GM12878 (cell line): Measurements from ENCODE around the gene PPARD. TPM values are rescaled to one million over a fixed set of nuclear protein-coding genes. Genes with fewer than 3 reads are reported as not detected.

Source experiments
- ATAC-seq: fragments of 200-7000 bp; cut with Tn5 transposase; 3 replicates; pipeline ENCODE4 v1.9.1; 2020; ENCODE audit warnings: mild to moderate bottlenecking, moderate library complexity
- BruUV-seq: library from RNA; stranded (reverse); fragments of 400-500 nt; replicated peaks from 2 replicates; lab custom pipeline; 2021; lab: Mats Ljungman, UMichigan
- CTCF ChIA-PET: fragments of 300-600 bp; sonication (Branson Sonifier 250); formaldehyde crosslinking; extraction: SDS; loops from one replicate; lab custom pipeline; 2021; ENCODE audit warnings: inconsistent platforms; lab: Yijun Ruan, JAX
- POLR2A ChIA-PET: fragments of 350-600 bp; formaldehyde crosslinking; extraction: SDS; loops from one replicate; lab custom pipeline; 2021; ENCODE audit warnings: inconsistent platforms; lab: Charles Lee
- RAD21 ChIA-PET: fragments of 300-600 bp; sonication (Branson Sonifier 250); formaldehyde crosslinking; loops from one replicate; lab custom pipeline; 2023; ENCODE audit warnings: antibody characterized with exemption; ENCODE audit not compliant: unreplicated experiment; lab: Charles Lee
- SMC1A ChIA-PET: fragments of 300-600 bp; sonication (Branson Sonifier 250); formaldehyde crosslinking; loops from one replicate; lab custom pipeline; 2023; ENCODE audit not compliant: unreplicated experiment, uncharacterized antibody; lab: Charles Lee
- DNase-seq: peaks from one replicate; pipeline ENCODE4 v3.0.0-alpha.2; 2011; ENCODE audit warnings: low read depth, low spot score
- FAIRE-seq: peaks from 3 replicates; lab custom pipeline; 2011; peaks lifted over from hg19 to GRCh38; lab: Jason Lieb, UNC
- H2AFZ ChIP-seq: 2 replicates; pipeline ENCODE4 v1.6.0; 2011; ENCODE audit warnings: low read depth, low read length, control low read depth; ENCODE audit not compliant: control insufficient read depth
- H3K27ac ChIP-seq: 2 replicates; pipeline ENCODE4 v1.5.1; 2011; ENCODE audit warnings: control low read depth; ENCODE audit not compliant: control insufficient read depth, insufficient read depth
- H3K27me3 ChIP-seq, 2 experiments: replicated peaks in 1 of 2; 2 replicates each; pipeline versions ENCODE4 v1.6.0 to v1.6.1; 2011; ENCODE audit warnings: low read length in 1 of 2; ENCODE audit not compliant: control insufficient read depth in 2 of 2, insufficient read depth in 2 of 2
- H3K36me3 ChIP-seq, 2 experiments: 2 replicates each; pipeline ENCODE4 v1.5.1; 2011; ENCODE audit warnings: low read length in 1 of 2; ENCODE audit not compliant: control insufficient read depth in 2 of 2, insufficient read depth in 2 of 2
- H3K4me1 ChIP-seq: 2 replicates; pipeline ENCODE4 v1.6.1; 2011; ENCODE audit warnings: mild to moderate bottlenecking, low read length, moderate library complexity, mixed read lengths; ENCODE audit not compliant: control insufficient read depth, insufficient read depth
- H3K4me2 ChIP-seq: 2 replicates; pipeline ENCODE4 v1.6.0; 2011; ENCODE audit warnings: control low read depth; ENCODE audit not compliant: control insufficient read depth, insufficient read depth
- H3K4me3 ChIP-seq: fragments of 200-600 bp; sonication (generic); 2 replicates; pipeline ENCODE4 v1.5.1; 2016
- H3K79me2 ChIP-seq: 2 replicates; pipeline ENCODE4 v1.6.0; 2011; ENCODE audit warnings: low read length; ENCODE audit not compliant: control insufficient read depth, insufficient read depth
- H3K9ac ChIP-seq: 2 replicates; pipeline ENCODE4 v1.8.0; 2011; ENCODE audit warnings: low read length, control low read depth, mixed read lengths; ENCODE audit not compliant: control insufficient read depth, insufficient read depth
- H3K9me3 ChIP-seq: replicated peaks from 3 replicates; pipeline ENCODE4 v1.5.1; 2011; ENCODE audit warnings: mild to moderate bottlenecking, low read length; ENCODE audit not compliant: control insufficient read depth, insufficient read depth
- H4K20me1 ChIP-seq: 2 replicates; pipeline ENCODE4 v1.6.0; 2011; ENCODE audit not compliant: control insufficient read depth, insufficient read depth
- DPF2 ChIP-seq: fragments of 450-650 bp; IDR thresholded peaks from 2 replicates; pipeline ENCODE4 v1.6.1; 2017; ENCODE audit warnings: mild to moderate bottlenecking
- ETV6 ChIP-seq, 2 experiments: fragments of 450-650 bp in 1 of 2; IDR thresholded peaks in 1 of 2; conservative IDR thresholded peaks in 1 of 2; 2 replicates each; pipeline ENCODE4 v1.6.1; 2014; ENCODE audit warnings: antibody characterized with exemption in 1 of 2, borderline replicate concordance in 1 of 2, low read depth in 1 of 2, mild to moderate bottlenecking in 1 of 2, moderate library complexity in 1 of 2
- IKZF1 ChIP-seq: fragments of 450-650 bp; conservative IDR thresholded peaks from 2 replicates; pipeline ENCODE4 v1.6.1; 2017; ENCODE audit warnings: antibody characterized with exemption, mild to moderate bottlenecking
- IKZF2 ChIP-seq, 2 experiments: fragments of 450-650 bp; IDR thresholded peaks; 2 replicates each; pipeline ENCODE4 v1.6.1; 2017; ENCODE audit warnings: mild to moderate bottlenecking in 2 of 2, moderate library complexity in 2 of 2
- RELB ChIP-seq: fragments of 450-650 bp; IDR thresholded peaks from 2 replicates; pipeline ENCODE4 v1.6.1; 2017; ENCODE audit warnings: low read depth, mild to moderate bottlenecking, moderate library complexity
- RFX5 ChIP-seq: IDR thresholded peaks from 2 replicates; pipeline ENCODE4 v1.6.1; 2011; ENCODE audit warnings: low read depth, low read length, improper control_type of control experiment
- SMARCA5 ChIP-seq: fragments of 450-650 bp; IDR thresholded peaks from 2 replicates; pipeline ENCODE4 v1.6.1; 2017; ENCODE audit warnings: mild to moderate bottlenecking
- SPI1 ChIP-seq: IDR thresholded peaks from 2 replicates; pipeline ENCODE4 v1.6.1; 2011; ENCODE audit warnings: low read depth, mild to moderate bottlenecking, low read length, moderate library complexity, borderline replicate concordance; ENCODE audit not compliant: insufficient read depth
- SREBF2 ChIP-seq: IDR thresholded peaks from 2 replicates; pipeline ENCODE4 v1.6.1; 2012; ENCODE audit warnings: mild to moderate bottlenecking, low read length
- ZBED1 ChIP-seq: IDR thresholded peaks from 2 replicates; pipeline ENCODE4 v1.6.1; 2016; ENCODE audit warnings: borderline replicate concordance
- ZNF24 ChIP-seq: fragments of 450-650 bp; IDR thresholded peaks from 2 replicates; pipeline ENCODE4 v1.6.1; 2017; ENCODE audit warnings: antibody characterized with exemption, mild to moderate bottlenecking
- ZNF687 ChIP-seq: fragments of 450-650 bp; IDR thresholded peaks from 2 replicates; pipeline ENCODE4 v1.6.1; 2017; ENCODE audit warnings: mild to moderate bottlenecking, moderate library complexity
- WGBS: methylation state at CpG from one replicate; pipeline ENCODE4 v1.1.6; 2016; ENCODE audit warnings: low lambda C conversion rate; ENCODE audit not compliant: insufficient replicate concordance, insufficient coverage; ENCODE audit errors: missing lambda C conversion rate; 5-methylcytosine and 5-hydroxymethylcytosine counted together
- in situ Hi-C: fragments of 300-500 bp; cut with MboI; formaldehyde crosslinking; loops from 9 replicates; pipeline ENCODE4 v1.14.3; 2018; ENCODE audit warnings: mixed read lengths
- intact Hi-C: fragments of 100-400 bp; cut with micrococcal nuclease; formaldehyde crosslinking; loops from one replicate; pipeline ENCODE4 v1.14.2; 2022; ENCODE audit not compliant: unreplicated experiment
- polyA plus RNA-seq, 11 experiments: library from polyadenylated mRNA; depleted of rRNA in 4 of 11; unstranded in 6 of 11; stranded (reverse) in 5 of 11; fragments of >200 nt; fragmentation: Nextera tagmentation in 4 of 11; fragmentation: Illumina TruSeq in 1 of 11; extraction: Ambion mirVana in 4 of 11; extraction: Trizol in 1 of 11; gene quantifications; 1 replicate in 1 of 11; 2 replicates in 10 of 11; pipeline versions ENCODE4 v1.2.1 to v1.2.3, GENCODE V29; 2011 to 2016; ENCODE audit warnings: inconsistent platforms in 2 of 11, missing spikeins in 2 of 11, low read depth in 1 of 11
- total RNA-seq, 4 experiments: library from RNA; depleted of rRNA in 3 of 4; stranded (reverse); fragments of >200 nt in 3 of 4; fragmentation: Illumina TruSeq in 1 of 4; extraction: Trizol in 1 of 4; gene quantifications; 2 replicates each; pipeline versions ENCODE4 v1.2.1 to v1.2.3, GENCODE V29; 2013 to 2021

PPARD gene
- total and polyA plus RNA-seq, 10 of the 15 experiments (the other 5 are each of a cell fraction or from before 2014, with no cell fraction given) = 0.05 to 12.6 (median 6.7) TPM

GRCh38 chr6:35299674-35300073, 42.7 kb upstream of the PPARD start:
- peaks cover 57% of the 10 kb centered on the region for H3K79me2 ChIP-seq
- TF ChIP-seq ETV6 (conservative IDR thresholded peaks at IDR 0.05 in 1 of 2, IDR thresholded peaks at IDR 0.05 in 1 of 2; ENCODE audit: borderline replicate concordance in 1 of 2, low read depth in 1 of 2) = peak in 1 of 2 experiments; percentile 38; a peak in 2 of 4 replicates
- TF ChIP-seq IKZF1 = peak; percentile 68
- TF ChIP-seq ZBED1 = no peak
- TF ChIP-seq RELB = peak; percentile 24; the same call in 1 of the 2 replicates
- peak; percentile 21; the same call in 1 of the 2 replicates for TF ChIP-seq ZNF687
- TF ChIP-seq SMARCA5 = no peak
- peak; percentile 44; the same call in 1 of the 2 replicates for TF ChIP-seq ZNF24
- no peak for TF ChIP-seq SREBF2
- peak; percentile 75 for TF ChIP-seq SPI1
- no peak for TF ChIP-seq RFX5
- peak; percentile 54 to 66 for TF ChIP-seq IKZF2 (IDR thresholded peaks at IDR 0.05)
- 0 out of 2 replicates have a peak, but pooled peaks have one; percentile 48 for TF ChIP-seq DPF2
- no peaks in the 10 kb centered on the region for H3K9me3 ChIP-seq
- H3K27ac ChIP-seq = peak overlapping the region; percentile 93
- intact Hi-C loops (loop anchor here (5.0 to 10.0 kb wide), 2 partner anchors 265 to 433 kb away; no protein-coding TSS in a partner anchor), in situ Hi-C loops (loop anchor here (5.0 kb wide), 2 partner anchors 33 to 168 kb away; partner anchors contain the start of gene RPL10A)
- no peaks in the 10 kb centered on the region for H4K20me1 ChIP-seq
- peak overlapping the region; percentile 97 for H3K4me2 ChIP-seq
- no peak overlapping the region; the same call in 1 of the 2 replicates for H2AFZ ChIP-seq
- WGBS = 0% methylated on average over 4 of the region's 4 CpGs
- peaks cover 4 to 16% of the 10 kb centered on the region in 2 experiments; a peak in 3 of 4 replicates for H3K36me3 ChIP-seq
- RAD21 ChIA-PET = interaction anchor here (1.2 to 7.5 kb wide), 5 partner anchors 27 to 437 kb away, joined by 5 to 127 read pairs (median 8); partner anchors contain the start of gene ARMC12
- CTCF ChIA-PET = interaction anchor here (0.9 to 7.2 kb wide), 5 partner anchors 16 to 150 kb away, joined by 3 to 217 read pairs (median 4); partner anchors contain the start of genes FANCE and PPARD
- H3K4me3 ChIP-seq = peak overlapping the region; percentile 89
- BruUV-seq = no TSS peak
- ATAC-seq (no peak), DNase-seq (no peak), FAIRE-seq (no peak)
- H3K27me3 ChIP-seq = no peaks in the 10 kb centered on the region
- SMC1A ChIA-PET = interaction anchor here (0.7 to 7.1 kb wide), 6 partner anchors 27 to 222 kb away, joined by 3 to 135 read pairs (median 3); partner anchors contain the start of gene FANCE
- H3K4me1 ChIP-seq = peaks cover 35% of the 10 kb centered on the region
- POLR2A ChIA-PET = interaction anchor here (0.6 to 1.5 kb wide), 6 partner anchors 9 to 218 kb away, joined by 3 to 6 read pairs (median 4); no protein-coding TSS in a partner anchor
- peak overlapping the region; percentile 79 for H3K9ac ChIP-seq
